Esophagus squamous epithelium (tissue), 4 donors: ENCODE results near the gene TOB1.

Experiments used
- CTCF ChIP-seq, 6 experiments: fragments of 450-650 bp in 4 of 6; fragments of 200-600 bp in 2 of 6; sonication (generic) in 2 of 6; IDR thresholded peaks; one replicate each; pipeline ENCODE4 v1.5.1; 2016 to 2019; ENCODE audit warnings: antibody characterized with exemption in 6 of 6, mild to moderate bottlenecking in 4 of 6, moderate library complexity in 4 of 6
- POLR2A ChIP-seq, 4 donors: fragments of 450-650 bp; IDR thresholded peaks; one replicate each; pipeline ENCODE4 v1.6.1; 2017; ENCODE audit warnings: antibody characterized with exemption in 4 of 4, mild to moderate bottlenecking in 4 of 4, moderate library complexity in 3 of 4

DNA sequence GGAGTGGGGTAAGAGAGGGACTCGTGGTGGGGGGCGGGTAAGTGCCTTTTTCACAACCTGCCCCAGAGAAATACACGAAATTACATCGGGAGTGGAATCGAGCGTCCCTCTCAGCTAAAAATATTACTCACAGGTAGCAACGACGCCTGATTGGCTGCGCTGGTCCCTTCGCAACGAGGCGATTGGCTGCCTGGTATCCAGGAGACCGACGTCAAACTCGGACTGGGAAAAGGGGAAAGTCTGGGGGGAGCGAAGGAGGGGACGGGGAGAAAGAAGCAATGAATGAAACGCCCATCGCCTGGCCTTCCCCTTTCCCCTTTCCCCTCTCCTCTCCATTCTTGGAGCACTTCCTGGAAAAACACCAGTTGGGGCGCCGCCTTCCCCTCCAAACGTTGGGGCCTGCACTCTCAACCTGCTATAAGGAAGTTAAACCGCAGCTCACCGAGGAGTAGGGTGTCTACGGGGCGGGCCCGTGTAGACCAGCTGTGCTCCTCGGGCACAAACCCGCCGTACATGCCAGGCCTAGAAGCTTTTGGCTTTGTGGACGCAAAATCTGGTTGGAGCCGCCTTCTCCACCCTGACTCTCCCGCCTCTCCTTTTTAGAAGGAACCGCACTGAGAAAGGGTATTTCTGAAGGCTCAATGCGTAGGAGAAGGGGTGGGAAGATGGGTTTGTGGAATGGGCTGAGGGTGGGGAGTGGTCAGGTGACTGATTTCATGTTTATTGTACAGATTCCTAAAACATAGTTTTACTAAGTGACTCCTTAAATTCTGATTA lies 1.4 kb upstream of the TOB1 start:
- TF ChIP-seq CTCF (IDR thresholded peaks at IDR 0.05) (peak in 2 of 6 experiments; percentile 7 to 18), POLR2A (IDR thresholded peaks at IDR 0.05) (peak in 3 of 4 donors; percentile 66 to 80 (median 68))
